KMS-11 (cell line): ENCODE measurements around the gene KIF7.

Experiments used
- H2AFZ ChIP-seq: fragments of 200-600 bp; sonication (generic); 2 replicates; pipeline ENCODE4 v1.6.1; 2016; ENCODE audit warnings: antibody characterized with exemption, mixed run types, low read depth
- H3K27ac ChIP-seq: fragments of 200-600 bp; sonication (generic); 2 replicates; pipeline ENCODE4 v1.6.1; 2016; ENCODE audit warnings: mild to moderate bottlenecking, mixed run types
- H3K27me3 ChIP-seq: fragments of 200-600 bp; sonication (generic); 2 replicates; pipeline ENCODE4 v1.6.1; 2017; ENCODE audit warnings: mild to moderate bottlenecking, low read depth, mixed run types, moderate library complexity; ENCODE audit not compliant: insufficient read depth
- H3K36me3 ChIP-seq: fragments of 200-600 bp; sonication (generic); 2 replicates; pipeline ENCODE4 v1.6.1; 2017; ENCODE audit warnings: mild to moderate bottlenecking, mixed run types; ENCODE audit not compliant: insufficient read depth
- H3K4me1 ChIP-seq: fragments of 200-600 bp; sonication (generic); 2 replicates; pipeline ENCODE4 v1.6.1; 2016; ENCODE audit warnings: mild to moderate bottlenecking, low read depth, mixed run types; ENCODE audit not compliant: poor library complexity, severe bottlenecking
- H3K4me2 ChIP-seq: fragments of 200-600 bp; sonication (generic); 2 replicates; pipeline ENCODE4 v1.7.0; 2016; ENCODE audit warnings: mild to moderate bottlenecking, mixed run types
- H3K4me3 ChIP-seq: fragments of 200-600 bp; sonication (generic); IDR thresholded peaks from 2 replicates; pipeline ENCODE4 v1.6.1; 2017; ENCODE audit warnings: low read depth, low read length, mixed read lengths; ENCODE audit not compliant: insufficient read depth
- H3K79me2 ChIP-seq: fragments of 200-600 bp; sonication (generic); 2 replicates; pipeline ENCODE4 v1.6.1; 2016; ENCODE audit warnings: low read depth, mixed run types; ENCODE audit not compliant: insufficient read depth
- H3K9ac ChIP-seq: fragments of 200-600 bp; sonication (generic); 2 replicates; pipeline ENCODE4 v1.6.1; 2016; ENCODE audit warnings: mild to moderate bottlenecking, mixed run types
- H4K20me1 ChIP-seq: fragments of 200-600 bp; sonication (generic); 2 replicates; pipeline ENCODE4 v1.6.1; 2016; ENCODE audit warnings: mild to moderate bottlenecking, mixed run types; ENCODE audit not compliant: insufficient read depth
- TF ChIP-seq, protein P1 (sequence below): fragments of 200-600 bp; sonication (generic); conservative IDR thresholded peaks from 2 replicates; pipeline ENCODE4 v1.6.1; 2017; ENCODE audit warnings: low read depth, mild to moderate bottlenecking, antibody characterized with exemption, low read length, moderate library complexity, mixed read lengths

KIF7 gene

DNA sequence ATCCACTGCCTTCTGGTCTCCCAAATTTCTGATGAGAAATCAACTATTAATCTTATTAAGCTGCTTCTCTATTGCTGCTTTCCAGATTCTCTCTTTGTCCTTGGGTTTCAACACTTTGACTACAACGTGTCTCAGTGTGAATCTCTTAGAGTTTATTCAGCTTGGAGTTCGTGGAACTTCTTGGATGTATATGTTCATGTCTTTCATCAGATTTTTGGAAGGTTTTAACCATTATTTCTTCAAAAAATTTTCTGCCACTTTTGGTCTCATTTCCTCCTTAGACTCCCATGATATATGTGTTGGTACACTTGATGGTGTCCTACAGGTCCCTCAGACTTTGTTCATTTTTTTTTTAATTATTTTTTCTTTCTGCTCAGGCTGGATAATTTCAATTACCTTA lies 44.0 kb downstream of the KIF7 start:
- no peaks in the 10 kb centered on the region for H3K27me3 ChIP-seq
- H3K36me3 ChIP-seq, result peaks cover 27% of the 10 kb centered on the region; the same call in 1 of the 2 replicates
- no peak overlapping the region for H3K4me2 ChIP-seq
- H3K4me3 ChIP-seq, result no peak overlapping the region
- TF ChIP-seq, protein P1, sequence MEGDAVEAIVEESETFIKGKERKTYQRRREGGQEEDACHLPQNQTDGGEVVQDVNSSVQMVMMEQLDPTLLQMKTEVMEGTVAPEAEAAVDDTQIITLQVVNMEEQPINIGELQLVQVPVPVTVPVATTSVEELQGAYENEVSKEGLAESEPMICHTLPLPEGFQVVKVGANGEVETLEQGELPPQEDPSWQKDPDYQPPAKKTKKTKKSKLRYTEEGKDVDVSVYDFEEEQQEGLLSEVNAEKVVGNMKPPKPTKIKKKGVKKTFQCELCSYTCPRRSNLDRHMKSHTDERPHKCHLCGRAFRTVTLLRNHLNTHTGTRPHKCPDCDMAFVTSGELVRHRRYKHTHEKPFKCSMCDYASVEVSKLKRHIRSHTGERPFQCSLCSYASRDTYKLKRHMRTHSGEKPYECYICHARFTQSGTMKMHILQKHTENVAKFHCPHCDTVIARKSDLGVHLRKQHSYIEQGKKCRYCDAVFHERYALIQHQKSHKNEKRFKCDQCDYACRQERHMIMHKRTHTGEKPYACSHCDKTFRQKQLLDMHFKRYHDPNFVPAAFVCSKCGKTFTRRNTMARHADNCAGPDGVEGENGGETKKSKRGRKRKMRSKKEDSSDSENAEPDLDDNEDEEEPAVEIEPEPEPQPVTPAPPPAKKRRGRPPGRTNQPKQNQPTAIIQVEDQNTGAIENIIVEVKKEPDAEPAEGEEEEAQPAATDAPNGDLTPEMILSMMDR, result no peak
- H3K27ac ChIP-seq, result no peak overlapping the region
- H3K9ac ChIP-seq, result no peak overlapping the region
- no peaks in the 10 kb centered on the region for H4K20me1 ChIP-seq
- H2AFZ ChIP-seq, result no peak overlapping the region
- no peaks in the 10 kb centered on the region; the same call in 1 of the 2 replicates for H3K79me2 ChIP-seq
- H3K4me1 ChIP-seq, result peaks cover 35% of the 10 kb centered on the region

DNA sequence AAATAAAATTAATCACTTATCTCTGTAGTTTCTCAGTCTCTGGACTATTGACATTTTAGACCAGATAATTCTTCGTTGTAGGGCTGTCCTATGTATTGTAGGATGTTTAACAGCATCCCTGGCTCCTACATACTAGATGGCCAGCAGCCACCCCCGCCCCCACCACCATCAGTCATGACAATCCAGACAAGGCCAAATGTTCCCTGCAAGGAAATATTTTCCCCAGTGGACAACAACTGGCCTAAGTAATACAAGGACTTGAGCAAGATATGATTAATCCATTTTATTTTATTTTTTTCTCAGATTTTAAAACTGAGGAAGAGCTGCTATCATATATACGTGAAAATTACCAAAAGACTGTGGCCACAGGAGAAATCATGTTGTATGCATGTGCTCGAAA lies 56.2 kb downstream of the KIF7 start:
- H3K4me1 ChIP-seq, result peaks cover 20% of the 10 kb centered on the region
- TF ChIP-seq, protein P1, result no peak
- no peak overlapping the region for H3K4me2 ChIP-seq
- H3K4me3 ChIP-seq, result no peak overlapping the region
- no peak overlapping the region for H2AFZ ChIP-seq
- no peak overlapping the region for H3K27ac ChIP-seq
- H3K9ac ChIP-seq, result no peak overlapping the region
- H4K20me1 ChIP-seq, result no peaks in the 10 kb centered on the region
- H3K36me3 ChIP-seq, result peaks cover 7% of the 10 kb centered on the region; the same call in 1 of the 2 replicates
- no peaks in the 10 kb centered on the region for H3K27me3 ChIP-seq
- H3K79me2 ChIP-seq, result no peaks in the 10 kb centered on the region

DNA sequence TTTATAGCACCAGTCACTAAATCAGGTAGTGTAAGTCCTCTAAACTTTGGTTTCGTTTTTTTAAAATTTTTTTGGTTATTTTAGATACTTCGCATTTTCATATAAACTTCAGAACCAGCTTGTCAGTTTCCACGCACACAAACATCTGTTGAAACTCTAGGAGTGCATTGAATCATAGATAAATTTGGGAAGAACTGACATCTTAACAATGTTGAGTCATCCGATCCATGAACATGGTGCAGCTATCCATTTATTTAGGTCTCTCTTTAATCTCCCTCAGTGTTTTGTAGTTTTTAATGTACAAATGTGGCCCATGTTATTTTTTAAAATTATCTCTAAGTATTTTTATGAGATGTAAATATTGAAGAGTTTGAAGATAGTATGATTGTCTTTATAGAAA lies 62.2 kb downstream of the KIF7 start:
- Histone ChIP-seq H3K79me2 (no peaks in the 10 kb centered on the region; the same call in 1 of the 2 replicates), H2AFZ (no peak overlapping the region), H3K4me2 (no peak overlapping the region), H3K27ac (no peak overlapping the region), H3K9ac (no peak overlapping the region), H3K27me3 (no peaks in the 10 kb centered on the region), H3K4me1 (no peaks in the 10 kb centered on the region), H4K20me1 (no peaks in the 10 kb centered on the region), H3K36me3 (no peaks in the 10 kb centered on the region), H3K4me3 (no peak overlapping the region)
- TF ChIP-seq, protein P1, result no peak

DNA sequence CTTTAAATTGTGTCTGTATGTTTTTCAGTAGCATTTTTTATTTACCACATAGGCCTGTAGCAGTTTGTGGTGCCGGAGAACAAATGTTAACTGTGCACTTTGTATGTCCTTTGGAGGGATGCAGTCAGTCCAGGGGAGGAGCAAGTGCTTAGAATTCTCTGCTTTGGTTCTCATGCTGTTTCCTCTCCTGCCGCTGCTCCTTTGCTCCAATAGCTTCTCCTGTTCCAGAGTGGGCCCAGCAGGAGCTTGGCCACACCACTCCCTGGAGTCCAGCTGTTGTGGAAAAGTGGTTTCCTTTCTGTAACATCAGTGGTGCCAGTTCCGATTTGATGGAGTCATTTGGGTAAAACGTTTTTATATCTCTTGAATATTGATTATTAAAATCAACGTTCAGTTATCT lies 63.4 kb downstream of the KIF7 start:
- TF ChIP-seq, protein P1, result no peak
- no peaks in the 10 kb centered on the region for H3K4me1 ChIP-seq
- H3K36me3 ChIP-seq, result no peaks in the 10 kb centered on the region

More for the DNA sequence above, 63.4 kb downstream of the KIF7 start:
- no peak overlapping the region for H3K4me2 ChIP-seq
- peaks cover 4% of the 10 kb centered on the region; the same call in 1 of the 2 replicates for H3K79me2 ChIP-seq
- no peak overlapping the region for H3K9ac ChIP-seq
- H2AFZ ChIP-seq, result no peak overlapping the region
- H4K20me1 ChIP-seq, result no peaks in the 10 kb centered on the region
- H3K27me3 ChIP-seq, result no peaks in the 10 kb centered on the region
- H3K4me3 ChIP-seq, result no peak overlapping the region
- H3K27ac ChIP-seq, result no peak overlapping the region
